Common myeloid progenitor, CD34-positive (primary cell): ENCODE measurements around the gene PRKN.

Experiments
- CTCF ChIA-PET: fragments of 350-600 bp; sonication (Branson Sonifier 250); formaldehyde crosslinking; loops from one replicate; lab custom pipeline; 2021; ENCODE audit warnings: antibody characterized with exemption; lab: Charles Lee
- POLR2A ChIA-PET: fragments of 350-600 bp; sonication (Branson Sonifier 250); formaldehyde crosslinking; loops from one replicate; lab custom pipeline; 2021; ENCODE audit warnings: antibody characterized with exemption; lab: Charles Lee
- DNase-seq, 3 donors: peaks; one replicate each; pipeline versions ENCODE4 v3.0.0 to v3.0.0-alpha.2; 2013
- H3K27ac ChIP-seq, 2 experiments: 1 replicate in 1 of 2; 2 replicates in 1 of 2; pipeline ENCODE4 v1.7.0; 2013; ENCODE audit warnings: inconsistent platforms in 2 of 2, low read length in 2 of 2, mild to moderate bottlenecking in 2 of 2, low read depth in 1 of 2, moderate library complexity in 1 of 2; ENCODE audit not compliant: severe bottlenecking in 2 of 2, insufficient read depth in 1 of 2, poor library complexity in 1 of 2
- H3K27me3 ChIP-seq, 5 experiments: replicated peaks in 2 of 5; 1 replicate in 3 of 5; 2 replicates in 2 of 5; pipeline versions ENCODE4 v1.6.1 to v1.7.0; 2013; ENCODE audit warnings: low read length in 4 of 5, mild to moderate bottlenecking in 2 of 5, moderate library complexity in 2 of 5, inconsistent platforms in 1 of 5; ENCODE audit not compliant: insufficient read depth in 5 of 5, control insufficient read depth in 4 of 5
- H3K36me3 ChIP-seq, 4 experiments: 1 replicate in 2 of 4; 2 replicates in 2 of 4; pipeline versions ENCODE4 v1.6.1 to v1.7.0; 2013; ENCODE audit warnings: low read length in 3 of 4, control low read depth in 1 of 4, mild to moderate bottlenecking in 1 of 4; ENCODE audit not compliant: control insufficient read depth in 4 of 4, insufficient read depth in 4 of 4
- H3K4me1 ChIP-seq, 4 experiments: 1 replicate in 3 of 4; 2 replicates in 1 of 4; pipeline versions ENCODE4 v1.6.1 to v1.7.1; 2013; ENCODE audit warnings: low read length in 3 of 4, mild to moderate bottlenecking in 3 of 4, control low read depth in 1 of 4, inconsistent platforms in 1 of 4, moderate library complexity in 1 of 4; ENCODE audit not compliant: control insufficient read depth in 4 of 4, insufficient read depth in 4 of 4; ENCODE audit errors: control extremely low read depth in 1 of 4
- H3K4me3 ChIP-seq, 7 experiments: 1 replicate in 4 of 7; 2 replicates in 3 of 7; pipeline versions ENCODE4 v1.5.1 to v1.7.0; 2013; ENCODE audit warnings: mild to moderate bottlenecking in 7 of 7, low read length in 6 of 7, moderate library complexity in 6 of 7, inconsistent platforms in 2 of 7, low read depth in 2 of 7, control low read depth in 1 of 7; ENCODE audit not compliant: insufficient read depth in 4 of 7, control insufficient read depth in 1 of 7; ENCODE audit errors: extremely low read depth in 1 of 7
- H3K9me3 ChIP-seq, 5 experiments: 1 replicate in 4 of 5; 2 replicates in 1 of 5; pipeline versions ENCODE4 v1.6.1 to v1.7.1; 2013; ENCODE audit warnings: low read length in 4 of 5, mild to moderate bottlenecking in 2 of 5, inconsistent platforms in 1 of 5, low read depth in 1 of 5, moderate library complexity in 1 of 5; ENCODE audit not compliant: control insufficient read depth in 4 of 5, insufficient read depth in 2 of 5; ENCODE audit errors: control extremely low read depth in 1 of 5
- WGBS: methylation state at CpG from one replicate; pipeline ENCODE4 v1.1.5; 2013; ENCODE audit not compliant: insufficient coverage; 5-methylcytosine and 5-hydroxymethylcytosine counted together

Gene PRKN

DNA sequence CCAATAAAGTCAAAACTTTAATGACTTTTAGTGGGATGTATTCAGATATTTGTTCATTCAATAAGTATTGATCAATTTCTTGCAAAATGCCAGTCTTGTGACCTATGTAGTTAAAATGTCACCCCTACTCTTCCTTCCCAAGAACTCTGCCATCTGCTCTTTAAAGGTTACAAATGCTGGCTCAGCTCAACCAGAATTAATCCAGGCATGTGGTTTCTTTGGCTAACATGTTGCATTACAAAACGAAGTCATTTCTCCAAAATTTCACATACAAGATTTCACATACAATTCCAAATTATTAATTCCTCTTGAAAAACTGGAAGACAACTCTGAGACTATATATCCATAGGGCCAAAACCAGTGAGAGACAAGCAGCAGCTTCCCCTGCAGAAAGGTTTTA, 395.7 kb downstream of the PRKN start:
- H3K4me3 ChIP-seq = no peak overlapping the region
- ChIA-PET POLR2A (no interaction called here), CTCF (no interaction called here)
- WGBS = 100% methylated on average over 1 of the region's 1 CpG
- no peaks in the 10 kb centered on the region for H3K27me3 ChIP-seq
- no peak overlapping the region for H3K27ac ChIP-seq
- no peak for DNase-seq
- H3K9me3 ChIP-seq = no peaks in the 10 kb centered on the region
- H3K4me1 ChIP-seq = no peaks in the 10 kb centered on the region
- no peaks in the 10 kb centered on the region for H3K36me3 ChIP-seq

DNA sequence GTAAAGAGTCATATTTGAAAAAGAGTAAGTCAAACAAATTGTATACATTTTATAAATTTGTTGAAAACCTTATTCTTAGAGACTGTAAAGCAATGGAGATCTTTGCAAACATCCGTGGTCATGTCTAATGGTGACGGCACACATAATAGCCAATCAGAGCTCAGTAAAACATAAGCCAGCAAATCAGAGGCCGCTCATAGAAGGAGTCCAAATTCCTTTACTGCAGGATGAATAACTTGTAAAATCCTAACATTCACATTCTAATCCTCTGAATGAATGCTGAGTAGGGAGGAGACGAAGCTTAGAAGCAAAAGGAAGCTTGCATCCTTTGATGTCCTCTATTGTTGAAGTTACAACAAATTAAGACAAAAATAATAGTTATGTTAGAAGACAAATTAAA, 401.7 kb downstream of the PRKN start:
- POLR2A ChIA-PET = no interaction called here
- no peak for DNase-seq
- no peak overlapping the region for H3K27ac ChIP-seq
- H3K36me3 ChIP-seq = no peaks in the 10 kb centered on the region
- no peak overlapping the region for H3K4me3 ChIP-seq
- H3K4me1 ChIP-seq = no peaks in the 10 kb centered on the region
- CTCF ChIA-PET = no interaction called here
- H3K9me3 ChIP-seq = peaks cover 0 to 4% (median 3%) of the 10 kb centered on the region in 5 experiments
- 100% methylated on average over 2 of the region's 4 CpGs for WGBS
- H3K27me3 ChIP-seq = no peaks in the 10 kb centered on the region

- WGBS = 92% methylated on average over 3 of the region's 4 CpGs
- ChIA-PET POLR2A (interaction anchor here (0.5 kb wide), 1 partner anchor 219 kb away, joined by 9 read pairs; no protein-coding TSS in a partner anchor), CTCF (no interaction called here)
Observed at GRCh38 chr6:162325051-162325450, 402.5 kb downstream of the PRKN start.

GRCh38 chr6:162315291-162315690, 412.3 kb downstream of the PRKN start:
- DNase-seq = no peak
- ChIA-PET CTCF (interaction anchor here (1.2 kb wide), 1 partner anchor 13 kb away, joined by 4 read pairs; no protein-coding TSS in a partner anchor), POLR2A (no interaction called here)
- H3K4me1 ChIP-seq = no peaks in the 10 kb centered on the region
- H3K36me3 ChIP-seq = no peaks in the 10 kb centered on the region
- no peaks in the 10 kb centered on the region for H3K9me3 ChIP-seq
- 100% methylated on average over 2 of the region's 3 CpGs for WGBS
- no peaks in the 10 kb centered on the region for H3K27me3 ChIP-seq
- no peak overlapping the region for H3K4me3 ChIP-seq
- no peak overlapping the region for H3K27ac ChIP-seq

More at GRCh38 chr6:162325051-162325450, 402.5 kb downstream of the PRKN start:
- Histone ChIP-seq H3K27me3 (no peaks in the 10 kb centered on the region), H3K4me3 (no peak overlapping the region), H3K27ac (no peak overlapping the region), H3K36me3 (no peaks in the 10 kb centered on the region), H3K4me1 (no peaks in the 10 kb centered on the region), H3K9me3 (peaks cover 0 to 4% (median 3%) of the 10 kb centered on the region in 5 experiments)
- DNase-seq = no peak

- Histone ChIP-seq H3K4me3 (no peak overlapping the region), H3K9me3 (no peaks in the 10 kb centered on the region), H3K27ac (no peak overlapping the region), H3K36me3 (no peaks in the 10 kb centered on the region), H3K27me3 (no peaks in the 10 kb centered on the region), H3K4me1 (no peaks in the 10 kb centered on the region)
- CTCF ChIA-PET = no interaction called here
- POLR2A ChIA-PET = no interaction called here
- no peak for DNase-seq
- WGBS = 100% methylated on average over 2 of the region's 4 CpGs
Observed at GRCh38 chr6:162313922-162314660, 413.5 kb downstream of the PRKN start.

GRCh38 chr6:162307865-162308264, 419.7 kb downstream of the PRKN start:
- ChIA-PET CTCF (no interaction called here), POLR2A (no interaction called here)
- Histone ChIP-seq H3K9me3 (no peaks in the 10 kb centered on the region), H3K36me3 (no peaks in the 10 kb centered on the region), H3K4me3 (no peak overlapping the region), H3K27me3 (no peaks in the 10 kb centered on the region), H3K4me1 (no peaks in the 10 kb centered on the region), H3K27ac (no peak overlapping the region)
- DNase-seq = no peak
- WGBS = 90% methylated on average over 3 of the region's 5 CpGs

- CTCF ChIA-PET = no interaction called here
- H3K4me3 ChIP-seq = no peak overlapping the region
- H3K9me3 ChIP-seq = no peaks in the 10 kb centered on the region
- WGBS = 100% methylated on average over 5 of the region's 7 CpGs
- H3K27me3 ChIP-seq = no peaks in the 10 kb centered on the region
- H3K36me3 ChIP-seq = no peaks in the 10 kb centered on the region
- H3K27ac ChIP-seq = no peak overlapping the region
- POLR2A ChIA-PET = no interaction called here
- H3K4me1 ChIP-seq = no peaks in the 10 kb centered on the region
- no peak for DNase-seq
Observed at GRCh38 chr6:162306616-162307015, 420.9 kb downstream of the PRKN start.
